Activated naive CD8-positive, alpha-beta T cell treated with anti-CD3 and anti-CD28 coated beads for 36 hours (primary cell): ENCODE data around the gene PRAMEF27. TPM values are rescaled to one million over a fixed set of nuclear protein-coding genes. Genes with fewer than 3 reads are reported as not detected.
"Not testable (repeated sequence)": the region's sequence is repeated elsewhere in the genome, so short reads cannot be mapped to it uniquely, and the experiment has no call there.

ENCODE experiments used
- DNase-seq: peaks from one replicate; pipeline ENCODE4 v3.0.0; 2021
- H3K27ac Mint-ChIP-seq: one replicate; pipeline ENCODE4 v1.8.0; 2022; ENCODE audit warnings: mild to moderate bottlenecking, moderate library complexity, mixed read lengths
- H3K27me3 Mint-ChIP-seq: one replicate; pipeline ENCODE4 v1.8.0; 2022; ENCODE audit warnings: mild to moderate bottlenecking, mixed read lengths
- H3K36me3 Mint-ChIP-seq: one replicate; pipeline ENCODE4 v1.8.0; 2021; ENCODE audit warnings: mild to moderate bottlenecking, mixed read lengths
- H3K4me1 Mint-ChIP-seq: one replicate; pipeline ENCODE4 v1.8.0; 2021; ENCODE audit warnings: mixed read lengths
- H3K4me3 Mint-ChIP-seq: one replicate; pipeline ENCODE4 v1.8.0; 2022; ENCODE audit warnings: mild to moderate bottlenecking, moderate library complexity, mixed read lengths
- H3K9me3 Mint-ChIP-seq: one replicate; pipeline ENCODE4 v1.8.0; 2022; ENCODE audit warnings: mixed read lengths
- total RNA-seq, 2 experiments: library from RNA; stranded (reverse); gene quantifications; one replicate each; pipeline ENCODE4 v1.2.3, GENCODE V29; 2021

The PRAMEF27 gene
- not detected for total RNA-seq

- not testable (repeated sequence) for H3K4me1 Mint-ChIP-seq, DNase-seq, H3K36me3 Mint-ChIP-seq, H3K9me3 Mint-ChIP-seq, H3K4me3 Mint-ChIP-seq, H3K27me3 Mint-ChIP-seq, H3K27ac Mint-ChIP-seq
Measured at GRCh38 chr1:13056475-13056874, at the start of gene PRAMEF27. TSS of gene PRAMEF27 (minus strand) at chr1:13056575. CDS start at chr1:13053659, 2,916 bp downstream.

GRCh38 chr1:13070474-13070873, 14.1 kb upstream of the PRAMEF27 start, which contains the start of gene PRAMEF25:
TSS of gene PRAMEF25 (plus strand) at chr1:13070774. CDS start at chr1:13073694, 2,920 bp downstream.
- H3K9me3 Mint-ChIP-seq, H3K27ac Mint-ChIP-seq, DNase-seq, H3K4me3 Mint-ChIP-seq, H3K36me3 Mint-ChIP-seq, H3K27me3 Mint-ChIP-seq, H3K4me1 Mint-ChIP-seq: not testable (repeated sequence)

GRCh38 chr1:13019846-13020245, 36.5 kb downstream of the PRAMEF27 start:
- not testable (repeated sequence) for H3K9me3 Mint-ChIP-seq, H3K4me1 Mint-ChIP-seq, H3K36me3 Mint-ChIP-seq, DNase-seq, H3K27ac Mint-ChIP-seq, H3K4me3 Mint-ChIP-seq, H3K27me3 Mint-ChIP-seq

- H3K27me3 Mint-ChIP-seq, H3K36me3 Mint-ChIP-seq, H3K9me3 Mint-ChIP-seq, H3K4me3 Mint-ChIP-seq, H3K4me1 Mint-ChIP-seq, DNase-seq, H3K27ac Mint-ChIP-seq: not testable (repeated sequence)
Measured at GRCh38 chr1:13011932-13012331, 44.4 kb downstream of the PRAMEF27 start.

- not testable (repeated sequence) for H3K27ac Mint-ChIP-seq, H3K4me1 Mint-ChIP-seq, DNase-seq, H3K4me3 Mint-ChIP-seq, H3K27me3 Mint-ChIP-seq, H3K9me3 Mint-ChIP-seq, H3K36me3 Mint-ChIP-seq
Measured at GRCh38 chr1:13009348-13009747, 47.0 kb downstream of the PRAMEF27 start.

- H3K4me1 Mint-ChIP-seq, DNase-seq, H3K27me3 Mint-ChIP-seq, H3K4me3 Mint-ChIP-seq, H3K36me3 Mint-ChIP-seq, H3K27ac Mint-ChIP-seq, H3K9me3 Mint-ChIP-seq: not testable (repeated sequence)
Measured at GRCh38 chr1:13005732-13006131, 50.6 kb downstream of the PRAMEF27 start.

Other genes starting within 250 kb of the PRAMEF27 start
- not detected for gene PRAMEF11, start 225.2 kb downstream of the PRAMEF27 start, total RNA-seq
- gene HNRNPCL1, start 207.9 kb downstream of the PRAMEF27 start, total RNA-seq: not detected
- gene PRAMEF2, start 199.5 kb downstream of the PRAMEF27 start, total RNA-seq: not detected
- gene PRAMEF4, start 170.4 kb downstream of the PRAMEF27 start, total RNA-seq: not detected
- not detected for gene PRAMEF10, start 158.3 kb downstream of the PRAMEF27 start, total RNA-seq
- gene PRAMEF7, start 140.0 kb downstream of the PRAMEF27 start, total RNA-seq: not detected
- gene PRAMEF6, start 109.0 kb downstream of the PRAMEF27 start, total RNA-seq: not detected
- gene HNRNPCL3, start 4.2 kb upstream of the PRAMEF27 start, total RNA-seq: not detected
- gene PRAMEF25, start 14.2 kb upstream of the PRAMEF27 start, total RNA-seq: not detected
- gene HNRNPCL2, start 60.3 kb upstream of the PRAMEF27 start, total RNA-seq: not detected
- gene PRAMEF26, start 99.4 kb upstream of the PRAMEF27 start, total RNA-seq: not detected
- gene HNRNPCL4, start 109.1 kb upstream of the PRAMEF27 start, total RNA-seq: not detected
- gene PRAMEF9, start 115.3 kb upstream of the PRAMEF27 start, total RNA-seq: not detected
- not detected for gene PRAMEF13, start 144.8 kb upstream of the PRAMEF27 start, total RNA-seq
- not detected for gene PRAMEF18, start 169.6 kb upstream of the PRAMEF27 start, total RNA-seq
- not detected for gene PRAMEF5, start 197.6 kb upstream of the PRAMEF27 start, total RNA-seq
- gene PRAMEF8, start 228.6 kb upstream of the PRAMEF27 start, total RNA-seq: not detected
- gene PRAMEF33, start 247.0 kb upstream of the PRAMEF27 start, total RNA-seq: not detected